NCI-H345 treated with DMSO at 0.1 percent for 48 hours (cell line): ENCODE results near the gene ITPRIP.
A peak's percentile ranks its signal among the peaks of the same experiment; 100 is the strongest.

Experiments
- DNase-seq: peaks from one replicate; lab custom pipeline; 2025; ENCODE audit not compliant: unreplicated experiment; lab: John Stamatoyannopoulos, UW

The ITPRIP gene

DNA sequence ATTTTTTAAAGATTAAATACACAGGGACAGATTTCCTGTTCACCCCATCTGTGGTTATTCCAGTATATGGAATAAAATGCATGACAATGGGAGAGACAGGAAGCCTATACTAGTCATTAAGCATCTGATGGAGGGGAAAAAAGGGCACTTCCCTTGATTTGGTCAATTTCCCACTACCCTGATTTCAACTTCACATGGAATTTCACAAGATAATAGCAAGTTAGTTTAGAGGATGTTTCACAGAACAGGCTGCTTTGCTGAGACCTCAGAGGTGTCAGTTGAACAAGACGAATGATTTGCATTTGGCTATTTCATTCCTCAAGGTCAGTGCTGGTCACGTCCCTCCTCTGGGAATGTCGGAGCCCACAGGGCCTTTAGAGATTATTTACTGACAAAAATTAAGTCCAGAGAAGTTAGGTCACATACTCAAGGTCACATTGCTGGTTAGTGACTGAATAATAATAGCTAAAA, 4.7 kb upstream of the ITPRIP start:
- no peak for DNase-seq

DNA sequence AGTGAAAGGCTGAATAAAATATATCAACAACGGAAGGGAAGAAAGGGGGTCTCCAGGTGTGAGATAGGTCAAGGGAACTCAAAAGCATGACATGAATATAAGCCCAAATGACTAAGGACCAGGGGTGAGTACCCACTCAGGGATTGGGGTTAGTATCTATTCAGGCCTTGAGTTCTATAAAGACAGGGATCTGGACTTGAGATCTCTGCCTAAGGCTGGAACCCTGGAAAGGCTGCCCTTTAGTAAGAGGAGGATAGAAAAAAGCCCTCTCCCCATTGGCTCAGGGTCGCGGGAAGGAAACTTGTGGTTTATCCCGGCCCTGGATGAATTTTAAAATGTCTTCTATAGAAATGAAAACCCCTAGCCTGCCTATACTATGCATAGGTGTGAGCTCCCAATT, 2.4 kb upstream of the ITPRIP start:
- no peak for DNase-seq

DNA sequence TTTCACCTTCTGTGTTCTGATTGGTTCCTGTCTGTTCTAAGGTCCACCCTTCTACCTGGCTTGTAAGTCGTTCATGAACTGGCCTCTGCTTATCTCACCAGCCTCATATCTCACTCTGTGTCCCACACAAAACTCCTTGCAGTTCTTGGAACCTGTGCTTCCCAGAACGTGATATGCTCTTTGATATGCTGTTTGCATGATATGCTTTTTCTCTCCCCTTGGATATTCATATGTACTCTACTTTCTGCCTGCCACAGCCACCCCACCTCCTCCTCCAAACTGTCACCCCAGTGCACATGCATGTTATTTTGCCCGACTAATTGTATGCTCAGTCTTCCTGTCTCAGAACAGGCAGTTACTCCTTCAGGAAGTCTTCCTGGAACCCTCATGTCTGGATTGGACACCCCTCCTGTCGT, 1.9 kb upstream of the ITPRIP start:
- DNase-seq, result no peak

DNA sequence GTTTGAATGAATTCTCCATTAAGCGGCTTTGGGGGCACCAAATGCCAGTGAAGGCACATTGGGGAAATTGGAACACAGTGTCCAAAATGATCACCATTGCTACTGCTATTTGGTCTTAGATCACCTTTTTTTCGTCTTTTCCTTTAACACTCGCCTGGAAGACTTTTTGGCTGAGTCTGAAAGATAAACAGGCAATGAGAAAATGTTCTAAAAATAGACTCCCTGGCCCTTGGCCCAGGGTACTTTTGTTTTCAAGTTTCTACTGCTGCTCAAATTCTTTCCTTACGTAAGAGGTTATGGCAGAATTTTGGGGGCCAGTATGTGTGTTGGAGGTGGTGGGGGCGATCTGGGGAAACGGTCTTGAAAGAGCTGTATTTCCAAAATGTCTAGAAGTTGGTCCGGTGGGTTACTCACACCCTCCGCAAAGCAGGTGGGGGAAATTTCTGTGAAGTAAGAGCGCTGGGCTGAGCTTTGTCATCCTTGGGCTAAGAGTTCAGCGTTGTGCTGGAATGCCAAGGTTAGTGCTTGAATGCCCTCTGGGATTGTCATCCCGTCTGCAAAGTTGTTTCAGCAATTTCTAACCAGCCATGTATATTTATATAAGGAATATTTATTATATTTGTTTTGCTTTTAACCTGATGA, 1.3 kb upstream of the ITPRIP start:
- DNase-seq, result no peak

DNA sequence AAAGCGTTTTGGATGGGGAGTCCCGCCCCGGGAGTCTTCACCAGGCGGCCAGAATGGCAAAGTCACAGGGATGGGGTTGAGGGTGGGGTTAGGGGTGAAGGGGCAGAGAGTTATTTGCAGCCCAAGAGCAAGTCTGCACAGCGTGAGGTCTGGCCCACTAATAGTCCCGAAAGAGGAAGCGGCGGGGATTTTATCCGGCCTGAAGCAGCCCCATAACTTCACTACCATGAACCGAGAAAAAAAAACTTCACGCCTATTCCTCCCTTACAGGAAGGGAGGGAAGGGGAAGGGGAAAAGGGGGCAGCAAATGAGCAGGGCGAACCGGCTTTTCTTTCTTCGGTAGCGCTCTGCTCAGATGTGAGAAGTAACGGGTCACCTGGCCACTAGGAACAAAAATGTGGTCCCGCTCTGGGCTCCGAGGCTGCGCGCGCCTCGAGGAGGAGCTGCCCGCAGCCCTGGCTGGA, 712 bp downstream of the ITPRIP start:
- DNase-seq, result no peak

DNA sequence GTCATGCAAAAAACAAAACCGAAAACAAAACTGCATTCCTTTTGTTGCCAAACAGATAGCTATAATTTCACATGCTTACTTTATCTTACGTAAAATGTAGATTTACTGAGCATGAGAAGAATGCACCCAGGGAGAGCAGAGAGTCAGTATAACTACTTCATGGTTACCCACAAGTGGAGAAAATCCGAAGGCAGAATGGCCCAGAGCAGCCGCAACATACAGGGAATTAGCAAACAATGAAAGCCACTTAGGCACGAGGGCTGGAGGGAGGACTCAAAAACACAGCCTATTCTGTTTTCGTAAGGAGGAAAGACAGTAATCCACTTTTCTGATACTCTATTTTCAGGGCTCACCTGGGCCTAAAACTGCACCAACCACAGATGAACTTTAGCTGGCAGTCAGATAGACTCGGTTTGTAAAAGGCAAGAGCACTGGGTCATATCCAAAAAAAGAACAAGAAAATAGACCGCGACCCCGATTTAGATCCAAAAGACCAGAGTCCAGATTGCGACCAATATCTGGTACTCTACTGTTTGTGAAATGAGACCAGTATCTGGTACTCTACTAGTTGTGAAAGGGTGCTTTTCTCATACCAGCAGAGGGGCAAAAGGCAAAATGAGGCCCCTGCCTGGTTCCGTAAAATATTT, 1.3 kb downstream of the ITPRIP start:
- DNase-seq, result no peak

DNA sequence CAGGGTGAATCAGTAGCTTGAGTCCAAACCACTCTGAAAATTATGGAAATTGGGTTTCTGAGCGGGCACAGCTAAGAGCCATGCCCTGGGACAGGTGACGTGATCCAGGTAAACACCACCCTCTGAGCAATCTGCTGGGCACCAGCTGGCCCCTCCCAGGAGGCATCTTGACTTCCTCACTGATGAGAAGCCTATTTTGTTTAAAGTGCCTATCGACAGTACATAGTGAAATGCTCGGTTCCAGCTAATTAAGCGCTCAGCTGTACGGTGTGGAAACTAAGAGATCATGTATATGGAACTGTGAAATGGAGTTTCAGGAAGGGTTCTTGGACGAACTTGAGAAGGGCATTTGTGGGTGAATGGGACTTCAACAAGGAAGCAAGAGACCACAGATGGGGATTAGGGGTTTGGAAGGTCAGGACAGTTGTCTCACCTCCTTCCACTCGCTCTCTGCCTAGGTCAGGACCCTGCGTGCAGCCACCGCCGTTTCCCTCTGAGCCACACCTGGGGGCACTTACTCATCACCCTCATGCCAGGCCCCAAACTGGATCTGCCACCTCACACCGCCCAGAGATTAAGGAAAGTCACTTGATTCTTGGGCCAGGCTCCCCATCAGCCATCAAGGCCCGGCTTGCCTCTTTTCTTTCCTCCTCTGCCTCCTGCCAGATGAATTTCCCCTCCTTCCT, 3.2 kb downstream of the ITPRIP start:
- peak; percentile 81 for DNase-seq

DNA sequence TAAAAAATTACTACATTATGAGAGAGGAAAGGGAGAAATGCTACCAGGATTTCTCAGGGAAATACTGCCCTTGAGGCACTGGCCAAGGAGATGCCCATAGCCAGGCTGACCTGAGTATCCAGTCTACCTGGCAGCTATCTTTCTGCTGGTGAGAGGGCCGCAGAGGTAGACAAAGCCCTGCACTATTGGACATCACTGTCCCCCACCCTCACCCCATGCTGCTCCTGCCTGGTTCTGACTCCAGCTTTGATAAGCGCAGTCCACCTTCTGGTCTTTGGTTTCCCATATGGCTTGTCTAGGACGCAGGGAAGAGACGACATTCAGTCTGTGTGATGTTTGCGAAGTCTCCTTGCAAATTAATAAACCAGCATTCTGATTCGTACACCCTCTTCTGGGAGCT, 3.7 kb downstream of the ITPRIP start:
- no peak for DNase-seq

DNA sequence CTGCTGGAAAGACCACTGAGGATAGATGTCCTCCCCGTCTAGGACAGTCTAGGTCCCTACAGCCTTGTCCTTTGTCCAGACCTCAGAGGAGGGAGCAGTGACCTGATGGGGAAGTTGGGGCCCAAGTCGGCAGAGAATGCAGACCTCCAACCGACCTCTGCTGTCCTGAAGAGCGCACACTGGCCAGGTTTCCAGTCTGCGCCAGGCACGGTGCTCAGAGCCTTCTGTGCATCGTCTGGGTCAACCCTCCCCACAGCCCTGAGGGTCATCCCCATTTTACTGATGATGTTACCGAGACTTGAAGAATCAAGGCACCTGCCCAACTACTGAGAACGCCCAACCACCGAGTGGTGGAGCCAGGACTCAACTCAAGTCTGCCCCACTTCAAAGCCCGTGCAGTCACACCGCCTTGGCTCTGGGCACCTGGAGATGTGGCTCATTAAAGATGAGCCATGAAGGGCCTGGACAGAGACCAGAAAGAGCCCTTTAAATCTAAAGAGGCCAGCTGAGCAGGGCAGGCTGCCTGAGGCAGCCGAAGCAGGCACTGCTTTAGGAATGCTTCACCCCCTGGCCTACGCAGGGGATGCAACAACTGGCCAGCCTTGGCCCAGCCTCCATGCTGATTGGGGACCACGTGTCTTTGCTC, 4.4 kb downstream of the ITPRIP start:
- DNase-seq, result peak; percentile 21

DNA sequence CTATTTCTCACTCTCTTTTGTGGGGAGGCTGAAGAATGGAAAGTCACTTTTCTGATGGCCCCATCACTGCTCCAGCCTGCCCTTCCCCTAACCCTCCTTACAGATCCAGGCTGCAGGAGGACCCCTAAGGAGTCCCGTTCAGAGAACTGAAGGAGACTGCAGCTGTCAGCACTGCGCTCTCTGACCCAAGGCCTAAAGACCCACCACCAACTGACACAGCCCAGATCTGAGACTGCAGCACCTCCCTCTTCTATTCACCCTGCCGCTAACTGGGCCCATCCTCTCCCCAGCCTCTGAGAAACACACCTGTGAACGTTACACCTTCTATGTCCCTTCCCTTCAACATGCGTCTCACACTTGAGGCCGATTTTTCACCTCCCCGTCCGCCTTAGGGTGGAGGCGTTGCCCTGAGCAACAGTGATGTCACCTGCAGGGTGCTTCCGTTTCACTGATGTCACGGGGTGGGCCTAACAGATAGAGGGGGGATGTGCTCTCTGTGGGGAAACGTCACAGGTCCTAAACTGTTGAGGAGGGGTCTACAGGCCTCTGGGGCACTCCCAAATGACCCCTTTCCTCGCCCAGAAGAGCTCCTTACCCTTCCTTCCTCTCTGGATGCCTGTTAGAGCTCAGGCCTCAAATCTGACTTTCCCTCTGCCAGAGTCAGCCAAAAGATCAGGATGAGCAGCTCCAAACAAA, 5.1 kb downstream of the ITPRIP start:
- no peak for DNase-seq

DNA sequence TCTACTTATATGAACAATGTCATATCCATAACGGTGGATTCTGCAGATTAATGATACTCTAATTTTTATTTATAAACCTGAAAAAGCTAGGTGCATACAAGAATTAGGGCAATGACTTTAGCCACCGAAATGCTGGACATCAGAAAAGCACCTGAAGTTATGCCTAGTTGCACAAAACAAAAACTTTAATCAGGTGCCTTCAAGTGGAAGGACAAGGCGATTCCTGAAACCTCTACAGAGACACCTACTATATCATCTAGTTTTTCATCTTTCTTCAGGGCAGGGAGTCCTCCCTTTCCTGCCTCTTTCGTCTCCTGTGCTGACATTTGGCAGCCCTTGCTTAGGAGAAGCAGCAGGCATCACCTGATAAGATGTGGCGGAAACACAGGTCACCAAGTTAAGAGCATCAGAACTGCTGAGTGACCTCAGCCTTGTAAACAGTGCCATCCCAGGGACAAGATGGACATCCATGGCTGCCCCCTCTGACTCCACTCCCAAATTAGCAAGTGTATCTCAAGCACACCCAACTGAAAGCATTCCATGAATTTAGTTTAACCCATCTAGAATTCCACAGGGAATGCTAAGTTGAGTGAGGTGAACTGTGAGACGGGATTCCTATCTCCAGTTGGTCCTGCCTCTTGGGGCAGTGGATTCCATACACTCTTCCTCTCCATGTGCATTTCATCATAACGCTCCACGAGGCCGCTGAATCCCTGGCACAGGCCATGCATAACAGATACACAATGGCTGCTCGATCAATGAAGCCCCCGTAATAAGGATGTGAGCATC, 5.8 kb downstream of the ITPRIP start:
- DNase-seq, result no peak

DNA sequence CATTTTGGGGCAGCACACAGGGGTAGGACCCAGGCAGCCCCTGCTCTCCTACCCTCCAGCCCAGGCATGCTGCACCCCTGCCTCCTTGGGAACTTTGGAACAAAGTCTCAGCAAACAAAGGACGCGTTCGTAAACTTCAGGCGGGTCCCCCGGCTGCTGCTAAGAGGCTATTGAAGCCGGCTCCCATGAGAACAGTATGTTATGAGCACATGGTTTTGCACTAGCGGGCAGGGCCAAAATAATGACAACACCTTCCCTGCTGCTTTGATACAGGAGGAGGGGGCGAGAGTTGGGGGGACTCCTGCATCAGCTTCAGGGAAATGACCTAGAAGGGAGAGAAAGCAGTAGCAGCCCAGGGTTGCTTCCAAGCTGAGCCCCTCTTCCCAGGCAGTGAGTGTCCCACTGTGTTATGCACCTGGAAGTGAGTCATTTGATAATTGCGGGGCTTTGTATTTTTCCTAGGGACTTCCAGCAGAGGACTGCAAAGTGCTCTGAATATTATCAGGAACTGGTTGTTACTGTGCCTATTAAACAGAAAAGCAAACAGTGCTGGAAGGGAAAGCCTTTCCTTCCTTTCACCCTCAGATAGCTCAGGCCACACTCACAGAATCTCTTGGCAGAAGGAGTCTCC, 6.9 kb downstream of the ITPRIP start:
- peak; percentile 55 for DNase-seq

DNA sequence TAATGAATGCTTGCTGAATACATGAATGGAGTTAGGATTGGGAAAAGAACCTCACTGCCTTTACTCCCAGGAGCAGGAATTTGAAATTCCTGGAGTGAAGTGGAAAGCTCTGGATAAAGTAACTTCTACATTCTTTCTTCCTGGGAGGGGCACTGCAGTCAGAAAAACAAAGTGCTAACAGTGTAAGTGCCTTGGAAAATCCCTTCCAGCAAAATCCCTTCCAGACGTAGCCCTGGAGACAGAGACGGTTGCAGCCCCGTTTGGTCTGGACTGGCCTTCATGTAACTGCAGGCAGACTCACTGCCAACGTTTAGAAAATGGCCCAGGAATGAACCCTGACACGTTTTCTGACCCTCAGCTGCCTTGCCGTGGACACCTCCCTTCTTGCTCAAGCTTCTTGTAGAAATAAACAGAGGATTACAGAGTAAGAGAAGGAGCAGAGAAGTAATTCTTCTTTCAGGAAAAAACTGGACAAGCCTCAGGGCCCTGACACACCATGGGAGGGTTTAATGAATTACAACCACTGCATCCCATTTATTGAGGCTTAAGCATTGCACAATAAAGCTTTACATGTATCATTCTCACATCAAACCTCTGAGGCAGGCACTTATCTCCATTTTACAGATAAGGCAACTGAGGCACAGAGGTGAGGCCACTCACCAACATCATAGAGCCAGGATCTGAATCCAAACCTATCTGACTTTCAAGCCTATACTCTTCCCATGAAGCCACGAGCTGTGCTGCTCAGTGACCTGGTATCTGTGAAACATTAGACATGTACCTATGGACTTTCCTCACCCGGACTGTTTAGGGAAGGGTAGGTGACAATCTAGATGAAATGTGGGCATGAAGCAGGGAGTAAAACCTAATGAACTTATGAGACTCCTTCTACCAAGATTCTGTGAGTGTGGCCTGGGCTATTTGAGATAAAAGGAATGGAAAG, 7.8 kb downstream of the ITPRIP start:
- no peak for DNase-seq

DNA sequence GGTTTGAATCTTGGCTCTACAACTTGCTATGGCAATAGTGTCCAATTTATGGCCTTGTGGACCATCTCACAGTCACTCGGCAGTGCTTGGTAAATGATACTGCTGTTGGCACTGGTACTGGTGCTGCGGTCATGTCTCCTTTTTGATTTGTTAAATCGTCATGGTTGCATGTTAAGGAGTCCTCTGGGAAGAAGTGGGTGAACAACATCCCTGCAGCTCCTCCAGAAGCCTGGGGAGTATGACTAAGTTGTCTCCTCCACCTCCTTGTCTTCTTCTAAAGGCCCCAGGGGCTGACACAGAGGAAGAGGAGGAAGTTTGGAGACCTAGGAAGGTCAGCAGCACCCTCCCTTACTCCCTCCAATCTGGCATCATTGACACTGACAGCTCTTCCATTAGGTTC, 8.5 kb downstream of the ITPRIP start:
- DNase-seq, result no peak

DNA sequence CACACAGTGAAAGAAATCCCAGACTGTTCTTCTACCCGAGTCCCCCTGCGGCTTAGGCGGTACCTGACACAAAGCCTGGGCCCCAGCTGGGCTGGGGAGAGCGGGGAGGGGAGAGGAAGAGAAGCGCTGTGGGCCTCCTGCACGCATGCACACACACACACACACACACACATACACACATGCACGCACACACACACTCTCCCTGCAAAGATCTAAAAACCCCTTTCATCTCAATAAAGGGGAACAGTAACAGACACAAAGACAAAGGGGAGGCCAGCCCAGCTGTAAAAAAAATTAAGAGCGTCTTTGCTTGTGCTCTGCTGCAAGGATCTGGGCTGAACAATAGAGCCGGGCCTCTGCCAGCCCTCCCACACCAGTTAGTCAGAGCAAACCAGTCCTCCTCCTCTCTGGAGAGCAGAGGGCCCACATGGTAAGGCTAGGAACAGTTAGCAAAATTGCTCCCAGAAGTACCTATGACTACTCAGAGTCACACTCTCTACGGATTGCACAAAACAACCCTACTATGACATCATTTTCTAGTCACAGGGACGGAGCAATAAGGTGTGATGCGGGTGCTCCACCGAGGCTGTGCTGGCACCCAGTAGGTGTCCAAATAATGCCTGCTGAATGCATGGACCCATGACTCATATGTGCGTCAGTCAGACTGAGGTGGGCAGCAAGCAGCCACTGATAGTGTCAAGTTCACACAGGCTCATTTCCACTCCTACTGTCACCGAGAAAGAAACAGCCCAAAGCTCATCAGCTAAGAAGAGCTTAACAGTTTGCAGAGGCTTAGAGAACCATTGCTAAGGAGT, 9.2 kb downstream of the ITPRIP start:
- DNase-seq, result peak; percentile 39

DNA sequence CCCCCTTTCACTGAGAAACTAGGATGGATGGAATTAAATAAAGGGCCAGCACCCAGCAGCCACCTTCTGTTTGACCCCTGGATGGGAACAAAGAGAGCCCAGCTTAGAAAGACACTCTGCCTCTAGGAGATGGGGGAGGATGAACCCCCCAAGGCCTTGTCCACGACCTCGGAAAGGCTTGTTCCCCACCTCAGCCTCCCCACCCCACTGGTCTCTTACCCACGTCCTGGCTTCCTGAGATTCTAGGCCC, 9.7 kb downstream of the ITPRIP start:
- no peak for DNase-seq

DNA sequence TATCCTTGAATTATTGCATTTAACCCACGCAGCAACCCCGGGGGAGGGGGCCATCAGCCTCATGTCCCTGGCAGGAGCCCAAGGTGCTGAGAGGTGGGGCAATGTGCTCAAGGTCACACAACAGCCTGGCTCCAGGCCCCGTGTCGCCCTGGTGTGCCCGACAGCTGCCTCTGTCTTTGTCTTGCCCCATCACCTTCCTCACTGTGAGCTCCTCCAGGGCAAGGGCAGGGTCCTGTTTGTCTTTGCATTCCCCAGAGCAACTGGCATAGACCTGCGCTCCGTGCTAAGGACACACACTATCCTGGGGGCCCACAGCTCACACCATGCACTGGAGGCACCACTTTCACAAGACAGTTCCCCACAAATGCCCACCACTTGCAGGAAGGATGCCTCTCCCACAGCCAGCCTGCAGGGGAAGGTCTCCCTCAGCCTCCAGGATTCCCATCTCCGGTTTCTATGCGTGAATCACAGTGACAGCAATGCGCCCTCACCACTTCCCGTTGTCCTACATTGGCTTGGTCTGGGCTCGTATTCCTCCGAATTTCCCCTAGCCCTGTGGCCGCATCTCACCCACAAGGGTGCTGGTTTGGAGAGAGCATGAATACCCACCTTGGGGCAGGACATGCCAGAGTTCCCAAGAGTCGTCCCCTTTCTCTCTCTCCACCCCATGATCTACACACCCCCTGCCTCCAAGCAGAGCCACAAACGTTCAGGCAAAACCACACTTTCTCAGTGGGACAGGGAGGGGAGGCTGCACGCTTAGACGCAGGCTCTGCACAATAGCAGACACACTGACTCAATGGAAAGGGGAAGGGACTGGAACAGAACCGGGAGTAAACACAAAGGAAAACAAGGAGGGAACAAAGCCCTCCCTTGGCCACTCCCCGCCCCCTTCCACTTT, 10.3 kb downstream of the ITPRIP start:
- DNase-seq, result peak; percentile 34
